A673 (cell line): Measurements from ENCODE around the gene C19orf47. TPM values are rescaled to one million over a fixed set of nuclear protein-coding genes. Genes with fewer than 3 reads are reported as not detected.

Source experiments
- BruUV-seq: library from RNA; stranded (reverse); fragments of 400-500 nt; replicated peaks from 2 replicates; lab custom pipeline; 2021; lab: Mats Ljungman, UMichigan
- CTCF ChIA-PET: fragments of 300-600 bp; sonication (Branson Sonifier 250); formaldehyde crosslinking; loops from one replicate; lab custom pipeline; 2022; ENCODE audit warnings: antibody characterized with exemption; lab: Charles Lee
- POLR2A ChIA-PET: fragments of 300-600 bp; sonication (Branson Sonifier 250); formaldehyde crosslinking; loops from one replicate; lab custom pipeline; 2022; ENCODE audit warnings: antibody characterized with exemption; ENCODE audit not compliant: low non-redundant PET; lab: Charles Lee
- DNase-seq: peaks from one replicate; pipeline ENCODE4 v3.0.0-alpha.2; 2015; ENCODE audit warnings: low spot score
- H3K27ac ChIP-seq: fragments of 200-600 bp; sonication (generic); 2 replicates; pipeline ENCODE4 v1.5.1; 2016; ENCODE audit warnings: mixed run types, low read depth, mild to moderate bottlenecking, mixed read lengths, antibody characterized with exemption, low read length; ENCODE audit not compliant: poor library complexity, severe bottlenecking
- H3K27me3 ChIP-seq: fragments of 200-600 bp; sonication (generic); replicated peaks from 2 replicates; pipeline ENCODE4 v1.6.1; 2017; ENCODE audit warnings: mixed run types, low read depth, mild to moderate bottlenecking, mixed read lengths, antibody characterized with exemption, low read length; ENCODE audit not compliant: insufficient read depth, poor library complexity
- H3K36me3 ChIP-seq: fragments of 200-600 bp; sonication (generic); 2 replicates; pipeline ENCODE4 v1.6.1; 2016; ENCODE audit warnings: mixed run types, mild to moderate bottlenecking, mixed read lengths, antibody characterized with exemption, low read length; ENCODE audit not compliant: insufficient read depth, poor library complexity, severe bottlenecking
- H3K4me1 ChIP-seq: fragments of 200-600 bp; sonication (generic); 2 replicates; pipeline ENCODE4 v1.6.1; 2017; ENCODE audit warnings: mixed run types, mild to moderate bottlenecking, mixed read lengths, antibody characterized with exemption, low read length; ENCODE audit not compliant: insufficient read depth, poor library complexity, severe bottlenecking
- H3K4me3 ChIP-seq: fragments of 200-600 bp; sonication (generic); 2 replicates; pipeline ENCODE4 v1.5.1; 2016; ENCODE audit warnings: low read depth, mixed run types, mild to moderate bottlenecking, mixed read lengths, low read length; ENCODE audit not compliant: poor library complexity, severe bottlenecking
- H3K9me3 ChIP-seq: fragments of 200-600 bp; sonication (generic); 2 replicates; pipeline ENCODE4 v1.6.1; 2016; ENCODE audit warnings: mixed run types, low read depth, mild to moderate bottlenecking, mixed read lengths, antibody characterized with exemption, low read length; ENCODE audit not compliant: poor library complexity, severe bottlenecking
- EZH2 ChIP-seq: fragments of 200-600 bp; sonication (generic); IDR thresholded peaks from 2 replicates; pipeline ENCODE4 v1.6.1; 2017; ENCODE audit warnings: borderline replicate concordance, low read depth, mild to moderate bottlenecking, mixed read lengths, antibody characterized with exemption, low read length; ENCODE audit not compliant: poor library complexity, severe bottlenecking
- intact Hi-C: fragments of 100-400 bp; cut with micrococcal nuclease; formaldehyde crosslinking; loops from one replicate; pipeline ENCODE4 v1.10.0; 2022; ENCODE audit not compliant: unreplicated experiment
- total RNA-seq: library from RNA; stranded (reverse); gene quantifications from 2 replicates; pipeline ENCODE4 v1.2.3, GENCODE V29; 2021
- TF ChIP-seq, protein P1 (sequence below): fragments of 300-800, 200-600 bp; sonication (generic); conservative IDR thresholded peaks from 2 replicates; pipeline ENCODE4 v1.5.1; 2017; ENCODE audit warnings: low read depth, mild to moderate bottlenecking, antibody characterized with exemption, low read length, moderate library complexity, mixed read lengths

C19orf47 gene
- total RNA-seq, 1 experiment from 2014 or later = 26.5 TPM

- intact Hi-C loops = no loop called here
- TF ChIP-seq, protein P1, sequence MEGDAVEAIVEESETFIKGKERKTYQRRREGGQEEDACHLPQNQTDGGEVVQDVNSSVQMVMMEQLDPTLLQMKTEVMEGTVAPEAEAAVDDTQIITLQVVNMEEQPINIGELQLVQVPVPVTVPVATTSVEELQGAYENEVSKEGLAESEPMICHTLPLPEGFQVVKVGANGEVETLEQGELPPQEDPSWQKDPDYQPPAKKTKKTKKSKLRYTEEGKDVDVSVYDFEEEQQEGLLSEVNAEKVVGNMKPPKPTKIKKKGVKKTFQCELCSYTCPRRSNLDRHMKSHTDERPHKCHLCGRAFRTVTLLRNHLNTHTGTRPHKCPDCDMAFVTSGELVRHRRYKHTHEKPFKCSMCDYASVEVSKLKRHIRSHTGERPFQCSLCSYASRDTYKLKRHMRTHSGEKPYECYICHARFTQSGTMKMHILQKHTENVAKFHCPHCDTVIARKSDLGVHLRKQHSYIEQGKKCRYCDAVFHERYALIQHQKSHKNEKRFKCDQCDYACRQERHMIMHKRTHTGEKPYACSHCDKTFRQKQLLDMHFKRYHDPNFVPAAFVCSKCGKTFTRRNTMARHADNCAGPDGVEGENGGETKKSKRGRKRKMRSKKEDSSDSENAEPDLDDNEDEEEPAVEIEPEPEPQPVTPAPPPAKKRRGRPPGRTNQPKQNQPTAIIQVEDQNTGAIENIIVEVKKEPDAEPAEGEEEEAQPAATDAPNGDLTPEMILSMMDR = no peak
- no peak for TF ChIP-seq EZH2
- H3K27ac ChIP-seq = no peak overlapping the region
- no peak for DNase-seq
- H3K36me3 ChIP-seq = no peaks in the 10 kb centered on the region
- no peaks in the 10 kb centered on the region for H3K27me3 ChIP-seq
- H3K4me1 ChIP-seq = no peaks in the 10 kb centered on the region
- ChIA-PET CTCF (no interaction called here), POLR2A (no interaction called here)
- H3K9me3 ChIP-seq = no peaks in the 10 kb centered on the region
- no TSS peak for BruUV-seq
- no peak overlapping the region for H3K4me3 ChIP-seq
These were observed 35.6 kb upstream of the C19orf47 start for GRCh38 chr19:40383668-40384248.

- Histone ChIP-seq H3K9me3 (no peaks in the 10 kb centered on the region), H3K36me3 (peaks cover 16% of the 10 kb centered on the region), H3K4me3 (no peak overlapping the region), H3K27ac (no peak overlapping the region), H3K27me3 (no peaks in the 10 kb centered on the region), H3K4me1 (no peaks in the 10 kb centered on the region)
- TF ChIP-seq EZH2 = no peak
- TF ChIP-seq, protein P1 = no peak
- DNase-seq = no peak
- ChIA-PET POLR2A (no interaction called here), CTCF (no interaction called here)
- intact Hi-C loops = no loop called here
- BruUV-seq = no TSS peak
These were observed 33.1 kb upstream of the C19orf47 start for GRCh38 chr19:40381321-40381720.

GRCh38 chr19:40380199-40381037 lies 32.2 kb upstream of the C19orf47 start:
- H3K27ac ChIP-seq = no peak overlapping the region
- ChIA-PET CTCF (no interaction called here), POLR2A (no interaction called here)
- no peaks in the 10 kb centered on the region for H3K9me3 ChIP-seq
- no peak overlapping the region for H3K4me3 ChIP-seq
- BruUV-seq = no TSS peak
- DNase-seq = no peak
- H3K36me3 ChIP-seq = peaks cover 18% of the 10 kb centered on the region
- intact Hi-C loops = no loop called here
- H3K4me1 ChIP-seq = no peaks in the 10 kb centered on the region
- no peaks in the 10 kb centered on the region for H3K27me3 ChIP-seq
- no peak for TF ChIP-seq EZH2
- TF ChIP-seq, protein P1 = no peak
